HG02938 (cell line): ENCODE results near the gene SNIP1.
"Not testable (repeated sequence)": the region's sequence is repeated elsewhere in the genome, so short reads cannot be mapped to it uniquely, and the experiment has no call there.

ENCODE experiments used
- ATAC-seq: cut with Tn5 transposase; IDR thresholded peaks from one replicate; pipeline ENCODE4 v1.9.1; 2021; ENCODE audit warnings: mild to moderate bottlenecking, moderate library complexity; ENCODE audit not compliant: unreplicated experiment

SNIP1 gene

GRCh38 chr1:37553927-37554808, at the start of gene SNIP1:
Gene SNIP1, minus strand, starts transcription at chr1:37554293. Its CDS starts 64 bp downstream, at chr1:37554229.
- peak; percentile 77 for ATAC-seq

- ATAC-seq = no peak
Measured at GRCh38 chr1:37602750-37603694, 48.9 kb upstream of the SNIP1 start.

- no peak for ATAC-seq
Measured at GRCh38 chr1:37601441-37601840, 47.3 kb upstream of the SNIP1 start.

- no peak for ATAC-seq
Measured at GRCh38 chr1:37599940-37600339, 45.8 kb upstream of the SNIP1 start.

GRCh38 chr1:37596182-37596667, 42.1 kb upstream of the SNIP1 start:
- no peak for ATAC-seq

GRCh38 chr1:37595440-37596181, 41.5 kb upstream of the SNIP1 start, which contains the start of gene GNL2:
Gene GNL2, minus strand, starts transcription at chr1:37595937. Its CDS starts 115 bp downstream, at chr1:37595822.
- ATAC-seq = peak; percentile 93

GRCh38 chr1:37593726-37594125, 39.6 kb upstream of the SNIP1 start:
- no peak for ATAC-seq

GRCh38 chr1:37588939-37589338, 34.8 kb upstream of the SNIP1 start:
- ATAC-seq = no peak

GRCh38 chr1:37584544-37584943, 30.5 kb upstream of the SNIP1 start:
- not testable (repeated sequence) for ATAC-seq

GRCh38 chr1:37575692-37576091, 21.6 kb upstream of the SNIP1 start:
- ATAC-seq = no peak

GRCh38 chr1:37574834-37575480, 20.9 kb upstream of the SNIP1 start:
- no peak for ATAC-seq

GRCh38 chr1:37570528-37571334, 16.6 kb upstream of the SNIP1 start:
- ATAC-seq = no peak

- ATAC-seq = no peak
Measured at GRCh38 chr1:37567023-37567422, 12.9 kb upstream of the SNIP1 start.

- no peak for ATAC-seq
Measured at GRCh38 chr1:37564892-37565291, 10.8 kb upstream of the SNIP1 start.

- ATAC-seq = no peak
Measured at GRCh38 chr1:37562984-37563383, 8.9 kb upstream of the SNIP1 start.

- ATAC-seq = no peak
Measured at GRCh38 chr1:37561133-37562132, 7.3 kb upstream of the SNIP1 start.

- no peak for ATAC-seq
Measured at GRCh38 chr1:37560401-37561132, 6.5 kb upstream of the SNIP1 start.
